Activated CD4-positive, alpha-beta T cell treated with anti-CD3 and anti-CD28 coated beads, Interleukin-2, amount 10 ng/mL, durations not matched to agents 7 days and 5 days (primary cell): ENCODE results near the gene TUBA1A. TPM values are rescaled to one million over a fixed set of nuclear protein-coding genes. Genes with fewer than 3 reads are reported as not detected.
"Not testable (repeated sequence)": the region's sequence is repeated elsewhere in the genome, so short reads cannot be mapped to it uniquely, and the experiment has no call there.

Source experiments
- CTCF ChIA-PET: fragments of 350-600 bp; sonication (Branson Sonifier 250); formaldehyde crosslinking; loops from one replicate; lab custom pipeline; 2021; ENCODE audit warnings: antibody characterized with exemption; lab: Charles Lee
- POLR2A ChIA-PET: fragments of 350-600 bp; sonication (Branson Sonifier 250); formaldehyde crosslinking; loops from one replicate; lab custom pipeline; 2021; ENCODE audit warnings: antibody characterized with exemption; lab: Charles Lee
- DNase-seq: peaks from one replicate; pipeline ENCODE4 v3.0.0-alpha.2; 2020
- H3K27ac Mint-ChIP-seq: one replicate; pipeline ENCODE4 v1.8.0; 2021; ENCODE audit warnings: mild to moderate bottlenecking, moderate library complexity, mixed read lengths
- H3K27me3 Mint-ChIP-seq: one replicate; pipeline ENCODE4 v1.8.0; 2021; ENCODE audit warnings: mixed read lengths
- H3K36me3 Mint-ChIP-seq: one replicate; pipeline ENCODE4 v1.8.0; 2021; ENCODE audit warnings: low read depth, mixed read lengths
- H3K4me1 Mint-ChIP-seq: one replicate; pipeline ENCODE4 v1.8.0; 2021; ENCODE audit warnings: mixed read lengths
- H3K4me3 Mint-ChIP-seq: one replicate; pipeline ENCODE4 v1.8.0; 2021; ENCODE audit warnings: mild to moderate bottlenecking, moderate library complexity, mixed read lengths
- H3K9me3 Mint-ChIP-seq: one replicate; pipeline ENCODE4 v1.8.0; 2021; ENCODE audit warnings: mixed read lengths
- total RNA-seq, 2 experiments: library from RNA; stranded (reverse); gene quantifications; one replicate each; pipeline ENCODE4 v1.2.3, GENCODE V29; 2021

The TUBA1A gene
- total RNA-seq, 2 experiments from 2014 or later = 94.8 to 109 TPM

DNA sequence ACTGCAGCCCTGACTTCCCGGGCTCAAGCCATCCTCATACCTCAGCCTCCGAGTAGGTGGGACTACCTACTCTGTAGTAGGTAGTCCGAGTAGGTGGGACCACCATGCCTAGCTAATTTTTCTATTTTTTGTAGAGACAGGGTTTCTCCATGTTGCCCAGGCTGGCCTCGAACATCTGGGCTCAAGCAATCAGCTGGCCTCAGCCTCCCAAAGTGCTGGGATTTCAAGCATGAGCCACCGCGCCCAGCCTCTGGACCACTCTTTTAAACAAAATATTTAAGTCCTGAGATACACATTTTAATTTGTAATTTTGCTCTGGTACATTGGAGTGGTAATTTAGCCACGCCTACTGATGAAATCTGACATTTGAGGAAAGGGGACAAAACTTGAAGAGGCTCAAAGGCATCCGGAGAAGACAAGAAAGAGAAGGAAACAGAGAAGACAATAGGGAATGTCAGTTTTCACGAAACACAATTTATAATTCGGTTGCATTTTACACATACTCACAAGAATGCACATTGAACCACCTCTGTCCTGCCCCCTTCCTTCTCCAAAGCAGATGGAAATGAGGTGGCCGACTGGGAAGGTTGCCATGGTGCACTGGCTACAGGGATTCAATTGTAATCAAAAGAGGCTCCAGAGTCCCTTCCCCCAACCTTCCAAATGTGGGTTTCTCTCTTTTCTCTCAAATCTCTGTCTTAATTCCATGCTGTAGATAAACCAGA is 9.7 kb upstream of the TUBA1A start:
- H3K27me3 Mint-ChIP-seq = peaks cover 19% of the 10 kb centered on the region
- no peak for DNase-seq
- CTCF ChIA-PET = interaction anchor here (1.1 to 1.8 kb wide), 2 partner anchors 37 to 155 kb away, joined by 3 to 4 read pairs; no protein-coding TSS in a partner anchor
- H3K27ac Mint-ChIP-seq = no peak overlapping the region
- POLR2A ChIA-PET = no interaction called here
- H3K9me3 Mint-ChIP-seq = no peaks in the 10 kb centered on the region
- no peak overlapping the region for H3K4me3 Mint-ChIP-seq
- no peaks in the 10 kb centered on the region for H3K36me3 Mint-ChIP-seq
- peaks cover 12% of the 10 kb centered on the region for H3K4me1 Mint-ChIP-seq

DNA sequence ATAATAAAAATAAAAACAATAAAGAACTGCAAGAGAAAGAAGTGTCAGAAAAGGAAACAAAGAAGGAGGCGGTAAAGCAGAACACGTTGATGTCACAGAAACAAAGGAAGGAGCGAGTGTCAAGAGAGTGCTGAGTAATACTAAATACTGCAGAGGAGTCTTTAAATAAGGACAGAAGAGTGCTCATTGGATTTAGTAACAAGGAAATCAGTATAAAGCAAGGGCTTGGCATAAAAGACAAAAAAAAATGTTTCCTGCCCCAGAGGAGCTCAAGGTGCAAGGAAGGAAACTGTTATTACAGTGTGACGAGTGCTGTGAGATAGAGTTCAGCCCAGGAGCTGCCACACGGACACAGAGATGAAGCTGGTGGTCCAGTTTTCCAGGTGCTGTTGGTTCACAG is 8.4 kb upstream of the TUBA1A start:
- no peaks in the 10 kb centered on the region for H3K36me3 Mint-ChIP-seq
- no peak overlapping the region for H3K27ac Mint-ChIP-seq
- H3K4me1 Mint-ChIP-seq = peaks cover 12% of the 10 kb centered on the region
- no peak overlapping the region for H3K4me3 Mint-ChIP-seq
- ChIA-PET CTCF (interaction anchor here (0.7 to 1.8 kb wide), 4 partner anchors 9 to 1380 kb away, joined by 3 to 4 read pairs (median 3); no protein-coding TSS in a partner anchor), POLR2A (interaction anchor here (0.6 kb wide), 1 partner anchor 19 kb away, joined by 4 read pairs; no protein-coding TSS in a partner anchor)
- no peak for DNase-seq
- peaks cover 25% of the 10 kb centered on the region for H3K27me3 Mint-ChIP-seq
- no peaks in the 10 kb centered on the region for H3K9me3 Mint-ChIP-seq

DNA sequence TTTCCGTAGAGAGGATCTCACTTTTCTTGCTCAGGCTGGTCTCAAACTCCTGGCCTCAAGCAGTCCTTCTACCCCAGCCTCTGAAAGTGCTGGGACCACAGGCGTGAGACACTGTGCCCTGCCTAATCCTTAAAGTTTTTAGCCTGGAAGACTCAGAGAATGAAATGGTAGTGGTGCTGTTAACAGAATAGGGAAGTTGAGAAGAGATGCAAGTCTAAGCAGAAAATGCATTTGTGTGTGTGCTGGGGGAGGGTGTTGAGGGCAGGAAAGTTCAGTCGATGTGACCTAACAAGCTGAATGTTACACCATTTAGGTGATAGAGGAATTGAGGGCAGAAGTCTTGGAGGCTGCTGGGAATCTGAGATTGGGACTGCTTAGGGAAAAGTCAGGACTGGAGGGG is 6.9 kb upstream of the TUBA1A start:
- POLR2A ChIA-PET = no interaction called here
- H3K27ac Mint-ChIP-seq = no peak overlapping the region
- H3K4me1 Mint-ChIP-seq = peaks cover 2% of the 10 kb centered on the region
- no peaks in the 10 kb centered on the region for H3K9me3 Mint-ChIP-seq
- no peaks in the 10 kb centered on the region for H3K36me3 Mint-ChIP-seq
- H3K4me3 Mint-ChIP-seq = no peak overlapping the region
- H3K27me3 Mint-ChIP-seq = peaks cover 15% of the 10 kb centered on the region
- DNase-seq = no peak
- CTCF ChIA-PET = no interaction called here

- CTCF ChIA-PET, H3K9me3 Mint-ChIP-seq, POLR2A ChIA-PET, H3K27ac Mint-ChIP-seq, DNase-seq, H3K4me3 Mint-ChIP-seq, H3K36me3 Mint-ChIP-seq: not testable (repeated sequence)
- peaks cover 11% of the 10 kb centered on the region for H3K4me1 Mint-ChIP-seq
- H3K27me3 Mint-ChIP-seq = peaks cover 15% of the 10 kb centered on the region
Measured at GRCh38 chr12:49193746-49194145, 4.9 kb upstream of the TUBA1A start.

- POLR2A ChIA-PET, DNase-seq, H3K4me3 Mint-ChIP-seq, H3K36me3 Mint-ChIP-seq, H3K9me3 Mint-ChIP-seq, H3K27me3 Mint-ChIP-seq, CTCF ChIA-PET: not testable (repeated sequence)
- peak overlapping the region; percentile 54 for H3K27ac Mint-ChIP-seq
- H3K4me1 Mint-ChIP-seq = peaks cover 22% of the 10 kb centered on the region
Measured at GRCh38 chr12:49191498-49191897, 2.6 kb upstream of the TUBA1A start.

GRCh38 chr12:49190974-49191373 is 2.1 kb upstream of the TUBA1A start:
- peaks cover 24% of the 10 kb centered on the region for H3K4me1 Mint-ChIP-seq
- ChIA-PET POLR2A (no interaction called here), CTCF (no interaction called here)
- no peak overlapping the region for H3K27ac Mint-ChIP-seq
- no peak overlapping the region for H3K4me3 Mint-ChIP-seq
- peaks cover 6% of the 10 kb centered on the region for H3K27me3 Mint-ChIP-seq
- DNase-seq = no peak
- H3K36me3 Mint-ChIP-seq = peaks cover 8% of the 10 kb centered on the region
- no peaks in the 10 kb centered on the region for H3K9me3 Mint-ChIP-seq

DNA sequence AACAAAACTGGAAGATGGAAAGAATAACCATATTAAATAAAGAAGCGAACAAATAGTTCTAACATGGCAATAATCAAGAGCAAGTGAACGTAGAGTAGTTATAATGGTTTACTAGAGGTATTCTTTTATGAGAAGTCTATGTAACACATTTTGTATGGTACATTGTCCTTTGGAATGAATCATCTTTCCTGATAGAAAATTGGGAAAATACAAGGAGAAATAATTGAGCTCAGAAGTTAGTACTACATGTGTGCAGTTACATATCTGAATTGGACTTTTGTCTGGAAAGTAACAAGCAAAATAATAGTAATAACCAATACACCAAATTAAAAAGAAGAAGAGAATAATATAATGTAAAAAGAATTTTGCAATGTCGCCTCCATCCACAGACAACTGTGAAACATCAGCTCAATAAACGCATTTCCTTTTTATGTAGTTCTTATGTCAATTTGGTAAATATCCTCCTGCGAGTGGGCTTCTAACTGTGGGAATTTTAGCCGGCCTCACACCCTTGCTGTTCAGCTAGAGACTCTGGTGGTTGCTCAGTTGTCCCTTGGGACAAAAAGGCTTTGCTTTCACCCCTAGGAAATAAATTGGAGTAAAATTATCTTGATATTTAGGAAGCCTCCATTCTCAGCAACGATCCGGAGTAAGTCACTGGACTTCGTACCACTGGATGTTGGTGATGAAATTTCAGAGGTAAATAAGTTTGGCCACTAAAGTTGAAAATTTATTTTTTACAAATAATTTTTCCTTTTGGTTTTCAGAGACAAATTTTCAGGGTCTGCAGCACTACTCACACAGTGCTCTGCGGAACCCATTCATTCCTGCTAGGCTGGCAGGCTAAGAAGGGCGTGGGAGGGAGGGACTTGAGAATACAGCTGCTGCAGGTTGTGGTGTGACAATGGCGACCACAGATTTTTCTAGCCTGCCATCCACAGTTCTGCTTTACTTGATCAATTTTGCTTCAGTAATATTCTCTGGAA is 1.1 kb upstream of the TUBA1A start:
- POLR2A ChIA-PET = interaction anchor here (0.6 to 2.4 kb wide), 2 partner anchors 59 to 78 kb away, joined by 4 to 17 read pairs; partner anchors contain the start of gene TUBA1B
- H3K27me3 Mint-ChIP-seq = peaks cover 6% of the 10 kb centered on the region
- peak overlapping the region; percentile 99 for H3K27ac Mint-ChIP-seq
- CTCF ChIA-PET = interaction anchor here (0.6 to 0.8 kb wide), 2 partner anchors 50 to 379 kb away, joined by 3 to 4 read pairs; no protein-coding TSS in a partner anchor
- peaks cover 25% of the 10 kb centered on the region for H3K4me1 Mint-ChIP-seq
- no peaks in the 10 kb centered on the region for H3K9me3 Mint-ChIP-seq
- H3K36me3 Mint-ChIP-seq = peaks cover 18% of the 10 kb centered on the region
- no peak for DNase-seq
- peak overlapping the region; percentile 97 for H3K4me3 Mint-ChIP-seq

DNA sequence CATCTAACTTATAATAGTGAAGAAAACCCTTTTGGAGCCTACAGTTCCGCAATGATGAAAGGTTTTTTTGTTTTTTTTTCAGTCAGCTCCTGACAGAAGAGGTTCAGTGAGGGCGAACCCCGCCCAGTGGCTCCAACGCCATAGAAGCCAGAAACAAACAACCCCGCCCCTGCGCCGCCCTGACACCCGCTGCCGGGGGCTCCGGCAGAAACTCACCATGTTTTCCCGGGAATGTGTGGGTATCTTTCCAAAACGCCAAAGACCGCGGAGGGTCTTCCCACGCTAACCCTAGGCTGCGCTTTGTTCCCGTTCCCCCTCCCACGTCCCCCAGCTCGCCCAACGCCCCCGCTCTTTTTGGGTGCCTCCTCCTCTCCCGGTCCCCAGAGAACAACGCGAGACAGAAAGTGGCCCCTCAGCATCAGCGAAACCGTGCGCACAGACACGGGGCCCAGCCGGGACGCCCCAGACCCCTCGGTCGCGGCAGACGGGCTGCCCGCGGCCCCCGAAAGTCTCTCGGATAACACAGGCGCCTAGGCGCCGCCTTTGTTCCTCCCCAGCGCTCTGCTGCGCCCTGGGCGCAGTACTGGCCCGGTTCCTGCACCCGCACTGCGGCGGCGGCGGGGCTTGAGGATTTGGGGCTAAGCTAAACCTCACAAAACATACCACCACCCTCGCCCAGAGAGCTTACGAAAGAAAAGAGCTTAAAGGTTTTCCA is 522 bp downstream of the TUBA1A start:
- H3K4me3 Mint-ChIP-seq = peak overlapping the region; percentile 97
- no peaks in the 10 kb centered on the region for H3K9me3 Mint-ChIP-seq
- H3K36me3 Mint-ChIP-seq = peaks cover 30% of the 10 kb centered on the region

GRCh38 chr12:49187184-49187583 is 1.7 kb downstream of the TUBA1A start:
- Mint-ChIP-seq H3K27me3 (no peaks in the 10 kb centered on the region), H3K4me1 (peaks cover 29% of the 10 kb centered on the region), H3K9me3 (no peaks in the 10 kb centered on the region), H3K27ac (peak overlapping the region; percentile 62), H3K36me3 (peaks cover 30% of the 10 kb centered on the region), H3K4me3 (peak overlapping the region; percentile 97)
- peak; percentile 11 for DNase-seq
- ChIA-PET POLR2A (no interaction called here), CTCF (interaction anchor here (0.8 to 1.6 kb wide), 2 partner anchors 14 to 57 kb away, joined by 3 read pairs; no protein-coding TSS in a partner anchor)

More for the DNA sequence above, 522 bp downstream of the TUBA1A start:
- POLR2A ChIA-PET = interaction anchor here (0.6 to 2.4 kb wide), 3 partner anchors 42 to 118 kb away, joined by 4 to 17 read pairs (median 4); partner anchors contain the start of genes RHEBL1 and TUBA1B
- peak; percentile 87 for DNase-seq
- peaks cover 29% of the 10 kb centered on the region for H3K4me1 Mint-ChIP-seq
- CTCF ChIA-PET = interaction anchor here (0.6 to 1.6 kb wide), 10 partner anchors 9 to 418 kb away, joined by 3 to 6 read pairs (median 3); no protein-coding TSS in a partner anchor
- peak overlapping the region; percentile 99 for H3K27ac Mint-ChIP-seq
- peaks cover 6% of the 10 kb centered on the region for H3K27me3 Mint-ChIP-seq

GRCh38 chr12:49186307-49186706 is 2.6 kb downstream of the TUBA1A start:
- H3K27ac Mint-ChIP-seq = peak overlapping the region; percentile 13
- peaks cover 30% of the 10 kb centered on the region for H3K36me3 Mint-ChIP-seq
- H3K9me3 Mint-ChIP-seq, DNase-seq, H3K27me3 Mint-ChIP-seq, H3K4me3 Mint-ChIP-seq, POLR2A ChIA-PET: not testable (repeated sequence)
- H3K4me1 Mint-ChIP-seq = peaks cover 29% of the 10 kb centered on the region
- CTCF ChIA-PET = interaction anchor here (0.7 kb wide), 1 partner anchor 117 kb away, joined by 3 read pairs; the partner anchor contains the start of gene RHEBL1

DNA sequence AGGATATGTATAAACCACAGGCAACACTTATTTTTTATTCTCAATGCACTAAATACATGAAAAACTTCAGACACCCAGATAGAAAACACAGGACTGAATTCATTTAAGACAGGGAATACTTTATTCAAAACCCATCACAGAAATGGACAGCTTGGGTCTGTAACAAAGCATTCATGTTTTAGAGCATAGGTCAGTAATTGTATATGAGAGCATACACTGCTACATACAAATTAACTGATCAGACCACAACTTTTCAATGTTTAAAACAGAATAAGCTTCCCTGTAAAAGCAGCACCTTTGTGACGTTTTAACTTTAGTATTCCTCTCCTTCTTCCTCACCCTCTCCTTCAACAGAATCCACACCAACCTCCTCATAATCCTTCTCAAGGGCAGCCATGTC is 4.2 kb downstream of the TUBA1A start:
- CTCF ChIA-PET, H3K9me3 Mint-ChIP-seq, H3K27ac Mint-ChIP-seq, H3K27me3 Mint-ChIP-seq, H3K4me3 Mint-ChIP-seq, DNase-seq: not testable (repeated sequence)
- H3K36me3 Mint-ChIP-seq = peaks cover 30% of the 10 kb centered on the region
- H3K4me1 Mint-ChIP-seq = peaks cover 25% of the 10 kb centered on the region
- POLR2A ChIA-PET = interaction anchor here (0.6 kb wide), 1 partner anchor 55 kb away, joined by 3 read pairs; no protein-coding TSS in a partner anchor
